ENCODE data around the gene ELF3.

DNA sequence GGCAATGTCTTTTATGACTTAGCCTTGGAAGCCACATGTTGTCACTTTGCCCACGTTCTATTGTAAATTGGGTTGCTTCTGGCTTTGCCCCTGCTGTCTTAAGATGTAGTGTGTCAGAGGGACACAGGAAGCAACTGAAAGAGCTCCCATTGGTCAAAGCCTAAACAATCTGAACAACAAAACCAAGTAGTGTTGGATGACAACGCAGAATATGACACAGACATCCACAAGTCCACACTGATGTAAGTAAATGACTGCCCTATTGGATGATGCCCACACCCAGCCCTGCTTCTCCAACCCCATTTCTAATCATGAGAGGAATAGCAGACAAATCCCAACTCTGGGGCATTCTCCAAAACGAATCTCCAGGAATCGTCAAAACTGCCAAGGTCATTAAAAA, 50.7 kb downstream of the ELF3 start:
- TF ChIP-seq POLR2A (IDR thresholded peaks at IDR 0.05), result no peak
- no peak for TF ChIP-seq CTCF (IDR thresholded peaks at IDR 0.05)

Data from body of pancreas (tissue), 4 donors.